ENCODE measurements around the gene CCNG1.

GRCh38 chr5:163432544-163432943 is 4.9 kb upstream of the CCNG1 start:
- no peak for TF ChIP-seq CTCF (IDR thresholded peaks at IDR 0.05)
- no peak for TF ChIP-seq POLR2AphosphoS5 (IDR thresholded peaks at IDR 0.05)
